Stimulated activated CD8-positive, alpha-beta memory T cell treated with anti-CD3 and anti-CD28 coated beads, Interleukin-4, amount 100 ng/mL, for 1 hour (primary cell): ENCODE measurements around the gene ASB14.
A peak's percentile ranks its signal among the peaks of the same experiment; 100 is the strongest.

Experiments
- DNase-seq, 2 donors: peaks; one replicate each; pipeline ENCODE4 v3.0.0-alpha.2; 2020; ENCODE audit warnings: low read depth in 2 of 2, low spot score in 1 of 2

Gene ASB14

DNA sequence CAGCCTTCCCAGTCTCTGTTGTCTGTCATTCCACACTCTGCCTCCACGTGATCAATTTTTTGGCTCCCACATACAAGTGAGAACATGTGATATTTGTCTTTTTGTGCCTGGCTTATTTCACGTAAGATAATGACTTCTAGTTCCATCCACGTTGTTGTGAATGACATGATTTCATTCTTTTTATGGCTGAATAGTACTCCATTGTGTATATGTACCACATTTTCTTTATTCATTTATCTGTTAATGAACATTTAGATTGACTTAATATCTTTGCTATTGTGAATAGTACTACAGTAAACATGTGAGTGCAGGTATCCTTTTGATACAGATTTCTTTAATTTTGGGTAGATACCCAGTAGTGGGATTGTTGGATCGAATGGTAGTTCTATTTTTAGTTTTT lies 31.4 kb downstream of the ASB14 start:
- DNase-seq, result no peak

DNA sequence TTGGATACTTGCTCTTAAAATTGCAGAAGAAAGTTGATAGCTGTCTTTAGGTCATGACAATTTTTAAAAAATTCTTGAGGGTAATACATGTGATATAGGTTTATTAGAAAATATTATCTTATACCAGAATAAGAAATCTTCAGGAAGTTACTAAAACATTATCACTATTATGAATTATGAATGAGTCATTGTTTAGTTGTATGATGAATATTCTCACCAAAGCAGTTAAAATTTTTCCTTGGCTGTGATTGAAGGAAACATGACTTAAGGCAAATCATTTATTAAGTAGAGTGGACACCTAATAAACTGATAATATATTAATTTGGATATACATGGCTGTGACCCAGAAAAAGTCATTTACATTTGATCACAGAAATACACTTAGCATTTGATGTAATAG lies 34.8 kb downstream of the ASB14 start:
- no peak for DNase-seq

DNA sequence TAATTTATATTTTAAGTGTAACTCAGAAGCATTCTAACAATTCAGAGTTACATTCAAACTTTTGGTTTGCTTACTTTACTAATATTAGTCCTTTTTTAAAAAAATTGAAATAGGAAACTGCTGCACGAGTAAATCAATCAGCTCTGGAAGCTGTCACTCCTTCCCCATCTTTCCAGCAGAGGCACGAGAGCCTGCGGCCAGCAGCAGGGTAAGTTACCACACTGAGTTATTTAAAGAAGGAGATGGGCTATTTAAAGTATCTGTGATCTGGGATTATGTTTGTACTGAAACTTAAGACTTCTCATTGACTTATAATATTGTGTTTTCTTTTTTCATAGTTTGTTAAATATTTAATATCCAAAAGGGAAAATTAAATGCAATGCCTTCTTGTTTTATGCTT lies 35.6 kb downstream of the ASB14 start:
- DNase-seq, result no peak

DNA sequence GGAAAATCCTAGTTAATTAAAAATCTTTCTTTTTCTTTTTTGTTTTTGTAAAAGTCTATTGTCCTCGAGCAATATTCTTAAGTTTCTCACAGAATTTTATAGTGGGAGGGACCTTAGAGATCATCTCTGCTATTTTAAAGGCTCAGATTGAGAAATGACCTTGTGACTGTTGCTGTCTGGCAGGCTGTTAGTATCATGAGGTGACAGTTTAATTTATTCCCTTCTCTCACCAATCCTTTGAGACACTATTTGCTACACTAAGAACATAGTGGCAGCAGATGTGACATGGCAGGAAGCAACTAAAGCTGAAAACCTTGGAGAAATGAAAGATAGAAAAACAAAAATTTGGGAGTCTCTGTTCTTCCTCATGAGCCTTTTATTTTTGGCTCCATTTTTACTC lies 40.1 kb downstream of the ASB14 start:
- DNase-seq, result no peak

GRCh38 chr3:57244946-57245345 lies 47.5 kb downstream of the ASB14 start:
- DNase-seq, result no peak

GRCh38 chr3:57234613-57235575 lies 57.6 kb downstream of the ASB14 start:
- DNase-seq, result no peak

GRCh38 chr3:57233799-57234198 lies 58.7 kb downstream of the ASB14 start:
- DNase-seq, result no peak

- no peak for DNase-seq
Measured at GRCh38 chr3:57230006-57230405, 62.5 kb downstream of the ASB14 start.

GRCh38 chr3:57227930-57228751 lies 64.3 kb downstream of the ASB14 start:
- DNase-seq, result peak; percentile 6 to 9

GRCh38 chr3:57227204-57227929 lies 65.1 kb downstream of the ASB14 start, which contains the start of gene APPL1:
Gene APPL1 (plus strand): TSS chr3:57227729. CDS start chr3:57227884, 155 bp downstream.
- DNase-seq, result peak; percentile 69 to 75

GRCh38 chr3:57226176-57226575 lies 66.3 kb downstream of the ASB14 start:
- no peak for DNase-seq

DNA sequence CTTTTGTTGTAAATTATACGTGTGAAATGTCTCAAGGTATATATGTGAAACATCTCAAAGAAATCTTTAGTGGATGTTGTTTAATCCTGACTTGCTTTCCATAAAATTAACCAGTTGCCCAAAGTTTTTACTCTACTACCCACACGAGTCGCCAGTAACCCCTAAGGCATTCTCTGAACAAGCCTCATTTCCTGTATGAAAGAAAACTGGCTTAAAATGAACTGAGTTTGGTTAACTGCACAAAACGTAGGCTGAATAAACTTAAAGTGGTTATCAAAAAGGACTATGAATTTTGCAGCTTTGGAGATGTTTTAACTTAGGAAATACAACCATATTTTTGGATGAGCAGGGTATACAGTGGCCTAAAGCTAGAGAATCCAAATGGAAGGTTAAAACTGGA lies 67.6 kb downstream of the ASB14 start:
- no peak for DNase-seq

GRCh38 chr3:57221883-57222282 lies 70.6 kb downstream of the ASB14 start:
- DNase-seq, result no peak
